ENCODE data around the gene CLIC1.

The CLIC1 gene

DNA sequence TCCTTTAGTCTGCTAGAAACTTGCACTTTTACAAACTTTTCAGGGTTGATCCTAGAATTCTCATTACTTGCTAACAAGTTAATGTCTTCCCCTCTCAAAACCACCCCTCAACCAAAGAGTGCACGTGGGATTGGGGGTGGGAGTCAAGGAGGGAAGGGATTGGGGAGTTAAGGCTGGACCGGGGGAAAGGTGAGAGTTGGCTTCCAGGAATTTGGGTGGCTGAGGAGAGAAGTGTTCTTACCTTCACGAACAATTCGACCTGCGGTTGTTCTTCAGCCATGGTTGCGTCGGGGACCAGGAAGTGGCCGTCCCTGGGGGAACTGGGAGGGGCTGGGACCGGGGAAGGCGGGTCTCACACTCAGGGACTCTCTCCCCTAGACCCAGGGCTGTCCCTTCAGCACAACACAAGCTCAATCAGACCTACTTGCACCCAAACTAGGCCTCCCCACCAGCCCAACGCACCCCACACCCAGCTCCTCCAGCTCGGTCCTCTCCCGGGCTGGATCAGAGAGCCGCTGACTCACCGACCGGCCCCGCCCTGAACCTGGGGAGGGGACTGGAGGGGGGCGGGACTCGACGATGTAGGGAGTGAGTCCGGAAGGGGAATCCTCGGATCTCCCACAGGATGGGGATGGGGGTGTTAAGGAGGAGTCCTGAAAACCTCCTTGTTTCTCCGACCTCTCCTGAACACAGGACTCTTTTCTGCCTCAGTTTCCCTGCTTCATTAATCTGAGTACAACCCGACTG, at the start of gene CLIC1:
Gene CLIC1 (minus strand): TSS at position 510 of the 747 bp plus-strand sequence. CDS start 230 bp downstream, at position 280.
- DNase-seq (ENCODE audit: low read depth in 2 of 2) = peak in 1 of 2 experiments; percentile 47

DNA sequence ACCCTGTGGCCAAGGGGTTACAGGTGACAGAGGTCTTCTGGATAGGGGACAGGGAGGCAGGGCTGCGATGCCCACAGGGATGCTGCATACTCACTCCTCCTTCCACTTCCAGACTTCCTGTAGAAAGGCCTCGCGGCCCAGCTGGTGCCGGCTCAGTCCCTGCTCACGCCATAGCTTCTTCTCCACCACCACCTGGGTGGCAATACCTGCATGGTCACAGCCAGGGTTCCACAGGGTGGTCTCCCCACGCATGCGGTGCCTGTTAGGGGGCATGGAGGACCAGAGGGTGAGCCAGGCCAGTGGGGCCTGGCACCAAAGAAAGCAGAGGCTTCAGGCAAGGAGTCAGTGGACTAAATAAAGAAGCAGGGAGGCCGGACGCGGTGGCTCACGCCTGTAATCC, 49.1 kb upstream of the CLIC1 start:
- no peak for DNase-seq (ENCODE audit: low read depth in 2 of 2)

DNA sequence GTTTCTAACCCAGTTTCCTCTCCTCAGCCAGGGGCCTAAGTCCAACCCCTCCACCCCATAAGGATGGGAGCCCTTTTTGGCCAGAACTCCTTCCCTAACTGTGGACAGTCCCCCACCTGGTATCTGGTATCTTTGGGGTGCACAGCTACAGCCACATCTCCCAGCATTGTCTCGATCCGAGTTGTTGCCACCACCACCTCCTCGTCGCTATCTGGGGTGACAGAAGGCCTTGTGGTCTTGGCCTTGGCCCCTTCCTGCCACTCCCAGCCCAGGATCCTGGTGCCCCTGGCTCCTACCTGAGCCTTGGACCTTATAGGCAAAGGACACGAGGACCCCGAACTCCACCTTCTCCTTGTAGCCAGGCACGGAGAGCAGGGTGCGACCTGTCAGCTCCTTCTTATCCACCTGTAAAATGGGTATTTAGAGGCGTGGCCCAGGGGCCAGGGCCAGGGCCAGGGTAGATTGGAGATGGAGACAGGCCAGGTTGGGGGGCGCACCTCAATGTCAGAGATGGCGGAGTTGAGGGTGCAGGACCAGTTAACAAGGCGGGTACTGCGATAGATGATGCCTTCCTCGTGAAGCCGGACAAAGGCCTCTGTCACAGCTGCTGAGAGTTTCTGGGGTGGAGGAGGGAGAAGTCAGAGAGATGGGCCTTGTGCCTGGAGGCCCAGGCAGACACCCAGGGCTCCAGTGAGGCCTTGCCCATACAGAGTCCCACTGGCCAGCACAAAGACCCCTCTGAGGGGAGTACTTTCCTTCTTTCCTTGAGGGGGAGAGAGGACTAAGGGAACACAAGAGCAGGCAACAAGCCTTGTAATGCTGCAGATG, 48.0 kb upstream of the CLIC1 start:
- DNase-seq (ENCODE audit: low read depth in 2 of 2) = no peak

DNA sequence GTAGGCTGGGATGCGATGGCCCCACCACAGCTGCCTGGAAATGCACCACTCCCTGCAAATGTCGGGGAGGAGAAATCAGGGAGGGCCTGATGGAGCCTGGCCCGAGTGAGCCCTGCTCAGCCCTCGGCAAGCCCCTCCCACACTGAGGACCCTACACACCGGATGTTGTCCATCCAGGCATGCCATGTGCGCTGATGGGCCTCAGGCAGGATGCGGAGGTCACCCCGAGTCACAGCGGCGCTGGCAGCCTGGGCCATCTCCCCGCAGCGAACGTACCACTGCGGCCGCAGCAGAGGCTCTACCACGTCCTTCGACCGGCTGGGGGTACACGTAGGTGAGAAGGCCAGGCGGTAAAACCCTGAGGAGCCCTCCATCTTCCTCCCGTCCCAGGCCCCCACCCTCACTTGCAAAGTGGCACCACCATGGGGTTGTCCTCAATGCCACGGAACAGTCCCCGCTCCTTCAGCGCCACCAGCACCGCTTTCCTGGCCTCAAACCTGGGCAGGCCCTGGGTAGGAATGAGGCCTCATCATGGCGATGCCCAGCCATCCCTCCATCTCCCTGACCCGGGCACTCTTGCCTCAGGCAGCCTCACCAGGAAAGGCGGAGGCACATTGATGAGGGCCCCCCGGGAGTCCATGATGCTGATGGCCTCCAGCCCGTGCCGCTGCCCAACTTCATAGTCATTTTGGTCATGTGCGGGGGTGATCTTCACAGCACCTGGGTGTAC, 46.0 kb upstream of the CLIC1 start:
- DNase-seq (ENCODE audit: low read depth in 2 of 2) = no peak

DNA sequence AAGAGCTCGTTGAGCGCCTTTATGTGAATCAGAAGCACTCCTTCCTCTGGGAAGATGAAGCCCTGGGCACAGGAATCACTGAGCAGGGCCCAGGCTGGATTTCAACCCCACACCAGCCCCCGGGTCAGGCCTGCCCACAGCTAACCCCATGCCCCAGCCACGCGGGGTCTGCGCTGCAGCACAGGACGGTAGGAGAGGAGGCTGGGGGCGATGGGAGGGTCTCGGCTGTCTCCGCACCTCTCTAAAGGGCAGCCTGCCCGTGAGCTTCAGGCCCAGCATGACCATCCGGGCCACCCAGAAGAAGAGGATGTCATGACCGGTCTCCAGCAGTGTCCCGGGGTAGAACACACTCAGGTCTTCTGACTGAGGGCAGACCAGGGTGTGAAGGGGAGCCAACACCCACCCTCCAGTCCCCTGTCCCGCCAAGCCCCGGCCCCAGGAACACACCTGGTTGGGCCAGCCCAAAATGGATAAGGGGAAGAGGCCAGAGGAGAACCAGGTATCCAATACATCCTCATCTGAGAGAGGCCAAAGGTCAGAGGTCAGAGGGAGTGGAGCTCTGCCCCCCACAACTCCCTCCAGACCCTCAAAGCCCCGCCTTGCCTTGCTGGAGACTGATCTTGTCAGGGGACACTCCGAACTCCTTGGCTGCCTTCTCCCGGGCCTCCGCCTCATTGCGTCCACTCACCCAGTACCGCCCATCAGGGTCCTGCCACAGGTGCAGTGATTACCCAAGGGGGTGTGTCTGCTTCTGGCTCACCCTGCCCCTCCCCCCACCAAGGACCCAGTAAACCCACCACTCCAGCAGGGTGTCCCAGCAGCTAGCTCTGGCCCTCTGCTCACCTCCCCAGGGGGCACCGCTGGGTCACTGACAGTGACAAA, 45.2 kb upstream of the CLIC1 start:
- no peak for DNase-seq (ENCODE audit: low read depth in 2 of 2)

DNA sequence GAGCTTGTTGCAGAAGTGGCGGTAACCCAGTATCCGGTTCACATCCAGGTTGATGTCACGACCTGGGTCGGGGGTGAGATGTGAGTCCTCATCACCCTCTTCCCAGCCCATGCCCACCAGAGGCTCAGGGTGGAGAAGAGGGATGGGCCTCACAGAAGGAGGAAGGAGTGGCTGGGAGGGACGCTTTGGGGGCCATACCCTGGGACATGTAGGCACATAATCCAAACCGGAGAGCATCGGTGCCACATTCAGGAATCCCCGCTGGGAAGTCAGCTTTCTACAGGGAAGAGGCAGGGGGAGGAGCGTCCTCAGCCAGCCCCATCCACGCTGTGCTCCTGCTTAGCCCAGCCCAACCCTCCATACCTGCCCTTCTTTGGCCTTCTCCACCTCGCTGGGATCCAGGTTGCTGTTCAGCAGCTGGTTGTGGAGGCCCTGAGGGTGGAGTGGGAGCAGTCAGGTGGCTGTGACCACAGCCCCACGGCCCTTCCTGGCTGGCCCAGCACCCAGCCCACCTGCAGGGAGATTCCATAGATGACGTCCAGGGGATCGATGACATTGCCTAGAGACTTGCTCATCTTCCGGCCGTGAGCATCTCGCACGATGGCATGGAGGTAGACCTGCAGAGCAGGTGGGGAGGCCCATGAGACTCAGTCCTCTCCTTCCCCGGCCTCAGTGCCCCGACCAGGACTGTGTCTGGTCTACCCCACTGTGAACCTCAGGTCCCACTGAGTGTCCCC, 44.3 kb upstream of the CLIC1 start:
- DNase-seq (ENCODE audit: low read depth in 2 of 2) = no peak

DNA sequence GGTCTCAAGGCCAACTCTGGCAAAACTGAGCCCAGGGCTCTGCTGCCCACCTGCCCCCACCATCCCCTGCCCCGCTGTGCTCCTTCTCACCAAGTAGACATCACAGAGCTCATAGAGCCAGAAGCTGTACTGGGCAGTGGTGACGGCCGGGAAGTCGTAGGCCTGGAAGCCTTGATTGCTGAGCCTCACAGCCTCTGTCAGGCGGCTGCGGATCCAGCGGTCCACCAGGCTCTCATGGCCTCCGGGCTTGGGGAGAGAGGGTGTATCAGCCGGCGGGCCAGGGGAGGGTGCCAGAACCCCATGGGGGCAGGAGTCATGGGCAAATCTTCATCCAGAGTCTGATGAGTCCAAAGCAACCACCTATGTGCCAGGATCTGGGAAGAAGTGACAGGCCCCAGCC, 43.6 kb upstream of the CLIC1 start:
- no peak for DNase-seq (ENCODE audit: low read depth in 2 of 2)

DNA sequence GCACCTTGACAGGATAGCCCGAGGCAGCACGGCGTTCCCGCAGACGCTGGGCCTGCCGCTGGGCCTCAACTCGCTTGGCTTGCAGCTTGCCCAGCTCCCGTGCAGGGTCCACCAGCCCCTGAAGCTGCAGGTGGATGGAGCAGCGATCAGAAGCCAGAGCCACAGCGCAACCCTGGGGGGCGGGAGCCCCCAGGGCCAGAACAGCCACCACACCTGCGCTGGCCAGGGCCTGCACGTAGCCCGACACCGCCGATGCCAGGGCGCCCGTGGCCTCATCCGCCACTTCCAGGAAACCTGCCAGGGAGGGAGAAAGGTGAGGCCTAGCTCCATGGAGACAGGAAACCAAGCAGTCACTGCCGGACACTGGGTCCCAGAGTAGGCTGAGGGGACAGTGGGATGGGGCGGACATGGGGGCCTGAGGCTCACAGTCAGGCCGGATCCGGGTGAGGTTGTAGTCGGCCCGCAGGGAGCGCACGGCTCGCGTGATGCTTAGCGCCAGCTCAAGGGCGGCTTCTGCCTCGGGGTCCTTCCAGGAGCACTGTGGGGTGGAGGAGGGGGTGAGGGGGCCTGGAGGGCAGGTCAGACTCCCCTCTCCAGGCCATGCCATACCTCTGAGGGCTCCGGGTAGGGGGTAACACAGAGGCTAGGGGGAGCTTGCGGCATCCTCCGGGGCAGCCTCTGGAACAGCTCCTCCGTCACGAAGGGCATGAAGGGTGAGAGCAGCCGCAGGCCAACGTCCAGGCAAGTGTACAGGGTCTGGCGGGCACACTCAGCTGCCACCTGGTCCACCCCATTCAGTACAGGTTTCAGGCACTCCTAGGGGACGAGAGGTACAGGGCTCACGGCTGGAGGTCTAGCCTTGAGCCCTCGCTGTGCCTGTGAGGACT, 42.9 kb upstream of the CLIC1 start:
- DNase-seq (ENCODE audit: low read depth in 2 of 2) = no peak

DNA sequence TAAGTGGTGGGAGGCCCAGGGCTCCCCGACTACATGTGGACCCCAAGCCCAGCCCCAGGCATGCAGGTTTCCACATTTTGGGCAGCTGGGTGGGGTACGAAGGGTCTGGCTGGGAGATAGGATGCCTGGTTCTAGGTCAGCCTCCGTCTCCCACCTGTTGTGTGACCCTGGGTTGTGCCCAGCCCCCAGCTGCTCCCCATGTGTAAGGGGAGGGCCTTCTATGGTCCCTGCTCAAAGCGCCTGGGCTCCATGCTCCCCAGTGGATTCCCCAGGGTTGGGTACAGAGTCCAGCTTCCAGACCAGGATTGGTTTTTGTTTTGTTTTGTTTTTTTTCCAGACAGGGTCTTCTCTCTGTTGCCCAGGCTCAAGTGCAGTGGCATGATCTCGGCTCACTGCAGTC, 41.9 kb upstream of the CLIC1 start:
- DNase-seq (ENCODE audit: low read depth in 2 of 2) = no peak

DNA sequence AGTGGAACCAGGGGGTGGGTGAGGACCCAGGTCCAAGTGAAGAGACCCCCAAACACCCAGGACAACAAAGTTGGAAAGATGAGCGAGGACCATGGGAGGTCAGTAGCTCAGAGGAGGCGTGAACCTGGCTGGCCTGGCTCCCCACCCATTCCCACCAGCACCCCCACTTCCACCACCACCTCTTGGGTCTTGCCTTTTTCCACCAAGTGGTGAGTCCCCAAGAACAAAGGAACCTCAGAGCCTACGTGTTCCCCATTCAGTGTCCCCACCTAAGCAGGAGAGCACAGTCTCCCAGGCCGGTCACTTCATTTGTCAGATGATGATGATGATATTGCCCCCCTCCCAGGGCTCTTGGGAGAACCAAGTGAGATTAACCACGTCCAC, 41.3 kb upstream of the CLIC1 start:
- DNase-seq (ENCODE audit: low read depth in 2 of 2) = no peak

DNA sequence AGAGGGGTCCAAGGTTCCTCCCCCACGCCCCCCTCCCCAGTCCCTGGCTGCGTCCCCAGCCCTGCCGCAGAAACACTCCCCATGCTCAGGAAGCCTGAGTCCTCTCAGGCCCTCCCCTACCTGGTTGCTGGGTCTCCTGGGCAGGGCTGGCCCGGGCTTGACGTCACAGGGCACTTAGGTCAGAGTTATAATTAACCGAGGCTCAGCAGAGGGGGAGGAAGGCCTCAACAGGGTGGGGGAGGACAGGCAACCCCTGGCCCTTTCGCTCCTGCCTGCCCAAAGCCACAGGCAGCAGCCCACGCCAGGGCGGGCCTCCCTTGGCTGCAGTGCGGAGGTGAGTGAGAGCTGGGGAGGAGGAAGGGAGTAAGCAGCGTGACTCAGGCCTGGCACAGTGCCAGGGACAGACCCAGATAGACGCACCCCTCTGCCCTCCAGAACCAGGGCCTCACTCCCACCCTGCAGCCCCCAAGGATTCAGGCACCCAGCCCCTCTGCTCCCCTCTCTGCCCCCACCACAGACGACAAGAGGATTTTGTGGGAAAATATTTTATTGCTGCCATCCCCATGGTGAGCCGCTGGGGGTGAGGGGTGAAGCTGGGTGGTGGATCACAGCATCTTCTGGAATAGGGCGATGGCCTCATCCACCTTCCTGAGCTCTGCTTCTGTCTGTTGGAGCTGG, 40.8 kb upstream of the CLIC1 start, which contains the start of gene VWA7:
Gene VWA7 (minus strand): TSS at position 340 of the 678 bp plus-strand sequence. CDS start 549 bp downstream, outside the sequence.
- no peak for DNase-seq (ENCODE audit: low read depth in 2 of 2)

DNA sequence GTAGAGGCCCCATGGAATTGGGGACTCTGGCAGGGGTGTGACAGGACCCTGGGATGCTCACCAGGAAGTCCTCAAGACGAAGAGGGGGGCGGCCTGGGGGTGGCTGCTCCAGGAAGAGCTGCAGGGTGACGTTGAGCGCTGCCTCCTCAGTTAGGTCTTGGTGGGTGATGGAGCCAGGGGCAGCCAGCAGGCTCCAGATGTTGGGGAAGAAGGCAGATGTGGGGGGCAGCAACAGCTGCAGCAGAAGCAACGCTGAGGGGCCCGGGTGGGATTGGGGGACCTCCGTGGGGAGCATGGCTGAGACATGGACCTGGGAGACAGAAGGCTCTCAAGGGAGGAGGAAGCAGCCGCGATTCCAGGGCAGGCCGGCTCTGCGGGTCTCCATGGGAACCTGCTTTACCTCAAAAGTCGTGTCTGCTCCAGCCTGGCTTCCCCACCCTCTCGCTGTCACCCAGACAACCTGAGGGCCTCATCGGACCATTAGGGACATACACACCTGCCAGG, 40.2 kb upstream of the CLIC1 start:
- DNase-seq (ENCODE audit: low read depth in 2 of 2) = no peak

DNA sequence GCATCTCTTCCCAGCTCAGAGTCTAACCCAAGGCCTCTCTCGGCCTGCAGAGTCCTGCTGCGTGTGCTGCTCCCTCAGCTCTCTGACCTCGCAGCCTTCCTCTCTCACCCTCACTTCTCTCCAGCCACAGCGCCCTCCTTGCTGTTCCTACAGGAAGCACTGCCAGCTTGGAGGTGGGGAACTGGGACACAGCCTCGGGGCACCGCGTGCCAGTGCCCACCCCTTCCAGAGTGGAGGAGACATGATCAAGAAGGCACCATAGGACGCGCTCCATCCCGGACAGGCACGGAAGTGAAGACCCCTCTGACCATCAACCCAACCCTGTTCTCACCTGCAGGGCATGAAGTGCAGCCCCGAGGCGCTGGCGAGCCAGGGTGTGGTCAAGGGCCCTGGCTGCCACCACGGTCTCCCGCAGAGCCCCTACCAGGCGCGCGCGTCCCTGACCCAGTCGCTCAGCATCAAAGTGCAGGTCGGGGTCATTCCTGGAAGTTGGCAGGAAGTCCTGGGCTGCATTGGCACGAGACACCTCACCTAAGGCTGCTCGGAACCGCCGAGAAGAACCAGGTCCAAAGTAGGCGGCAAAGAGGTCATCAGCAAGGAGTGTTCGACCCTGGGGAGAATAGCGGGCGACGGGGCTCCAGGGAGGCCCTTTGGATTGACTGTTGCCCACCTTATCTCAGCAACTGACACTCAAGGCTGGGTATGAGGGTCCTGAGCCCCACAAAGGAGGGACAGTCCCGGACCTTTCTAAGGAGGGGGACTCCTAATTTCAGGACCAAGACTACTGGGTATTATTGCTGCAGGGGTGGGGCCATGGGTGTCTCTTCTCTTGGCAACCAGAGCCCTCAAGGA, 39.5 kb upstream of the CLIC1 start:
- DNase-seq (ENCODE audit: low read depth in 2 of 2) = no peak

DNA sequence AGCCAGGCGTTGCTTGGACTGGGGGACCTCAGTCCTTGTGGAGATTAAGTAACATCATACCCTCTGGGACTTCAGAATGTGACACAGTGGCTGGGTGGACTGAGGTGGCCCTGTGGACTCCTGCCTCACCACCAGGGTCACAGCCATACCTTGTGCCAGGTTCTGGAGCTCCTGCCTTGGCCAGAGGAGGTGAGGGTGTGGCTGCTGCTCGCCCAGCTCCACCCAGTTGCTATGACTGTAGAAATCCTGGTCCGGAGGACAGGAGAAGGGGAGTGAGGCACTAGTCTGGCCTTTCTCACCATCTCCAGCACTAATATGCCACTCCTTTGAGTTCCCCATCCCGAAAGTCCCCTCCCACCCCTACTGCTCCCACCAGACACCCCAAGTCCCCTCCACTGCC, 38.9 kb upstream of the CLIC1 start:
- DNase-seq (ENCODE audit: low read depth in 2 of 2) = no peak

DNA sequence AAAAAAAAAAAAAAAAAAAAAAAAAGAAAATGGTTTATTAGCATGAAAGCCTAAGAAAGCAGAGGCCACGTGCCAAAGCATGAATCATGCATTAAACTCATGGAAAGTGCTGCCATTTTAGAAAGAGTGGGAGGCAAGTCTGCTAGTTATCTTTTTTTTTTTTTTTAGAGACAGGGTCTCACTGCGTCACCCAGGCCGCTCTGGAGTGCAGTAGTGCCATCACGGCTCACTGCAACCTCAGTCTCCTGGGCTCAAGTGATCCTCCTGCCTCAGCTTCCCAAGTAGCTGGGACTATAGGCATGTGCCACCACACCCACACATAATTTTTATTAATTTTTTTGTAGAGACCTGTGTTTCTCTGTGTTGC, 35.6 kb upstream of the CLIC1 start:
- DNase-seq (ENCODE audit: low read depth in 2 of 2) = no peak

DNA sequence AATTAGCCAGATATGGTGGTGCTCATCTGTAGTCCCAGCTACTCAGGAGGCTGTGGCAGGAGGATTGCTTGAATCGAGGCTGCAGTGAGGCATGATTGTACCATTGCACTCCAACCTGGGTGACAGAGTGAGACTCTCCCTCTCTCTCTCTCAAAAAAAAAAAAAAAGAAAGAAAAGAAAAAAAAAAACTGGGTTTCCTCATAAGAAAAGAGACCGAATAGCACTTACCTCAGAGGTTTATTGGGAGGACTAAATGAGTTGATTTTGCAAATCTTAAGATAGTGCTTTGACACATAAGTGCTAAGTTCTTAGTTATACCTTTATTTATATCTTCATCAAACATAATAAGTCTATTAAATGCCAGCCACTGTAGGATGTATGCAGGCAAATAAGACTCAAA, 34.5 kb upstream of the CLIC1 start:
- DNase-seq (ENCODE audit: low read depth in 2 of 2) = no peak

DNA sequence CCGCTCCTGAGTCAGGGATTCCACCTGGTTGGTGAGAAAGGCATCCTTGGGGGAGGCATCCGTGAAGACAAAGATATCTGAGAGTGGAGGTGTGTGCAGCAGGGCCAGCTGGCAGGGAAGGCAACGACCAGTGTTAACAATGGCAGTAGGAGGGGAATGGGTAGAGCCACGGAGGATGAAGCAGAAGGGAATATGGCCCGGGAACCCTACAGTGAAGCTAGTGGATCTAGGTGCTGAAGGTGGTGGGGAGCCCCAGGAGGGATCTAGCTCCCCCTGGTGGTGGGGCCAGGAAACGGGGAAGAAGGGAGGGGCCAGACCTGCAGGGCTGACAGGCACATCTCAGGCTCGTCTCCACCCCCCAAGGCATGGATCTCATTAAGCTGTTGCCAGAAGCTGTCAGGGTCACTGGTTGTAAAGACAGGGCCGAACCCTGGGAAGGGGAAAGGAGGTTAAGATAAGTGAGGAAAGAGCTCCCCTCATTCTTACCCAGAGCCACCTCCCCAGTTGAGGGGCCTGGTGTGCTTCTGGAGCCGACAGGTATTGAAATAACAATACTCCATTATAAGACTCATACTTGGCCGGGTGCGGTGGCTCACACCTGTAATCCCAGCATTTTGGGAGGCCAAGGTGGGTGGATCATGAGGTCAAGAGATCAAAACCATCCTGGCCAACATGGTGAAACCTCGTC, 33.5 kb upstream of the CLIC1 start:
- no peak for DNase-seq (ENCODE audit: low read depth in 2 of 2)

All from fibroblast of skin of left biceps (primary cell).